Measurements from ENCODE around the gene LFNG.

Gene LFNG

DNA sequence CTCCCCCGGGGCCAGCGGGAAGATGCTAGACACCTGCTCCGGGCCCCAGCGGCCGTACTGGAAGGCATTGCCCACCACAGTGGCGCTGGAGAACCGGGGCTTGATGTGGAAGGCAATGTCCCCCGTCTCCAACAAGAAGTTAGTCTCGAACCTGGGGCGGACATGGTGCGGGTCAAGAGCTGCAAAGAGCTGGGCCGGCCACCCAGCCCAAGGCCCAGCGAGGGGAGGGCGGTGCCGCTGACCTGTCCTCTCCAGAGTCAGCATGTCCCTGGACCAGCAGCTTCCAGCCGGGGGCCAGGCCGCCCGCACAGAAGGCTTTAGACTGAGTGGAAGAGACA, 43.9 kb upstream of the LFNG start:
- Histone ChIP-seq H4K8ac (ENCODE audit: low read depth, low read length) (no peak overlapping the region), H3K4me3 (ENCODE audit: low read depth, low read length) (no peak overlapping the region), H3K27ac (ENCODE audit: low read depth, low read length) (no peak overlapping the region), H3K18ac (ENCODE audit: low read length) (no peak overlapping the region), H3K23ac (ENCODE audit: low read length) (no peak overlapping the region), H2BK120ac (ENCODE audit: insufficient read depth, low read length, poor library complexity) (no peak overlapping the region), H2BK5ac (ENCODE audit: low read depth, low read length, poor library complexity) (no peak overlapping the region), H3K79me1 (ENCODE audit: low read length) (peaks cover 5% of the 10 kb centered on the region), H3K79me2 (ENCODE audit: control insufficient read depth, insufficient read depth, low read length, poor library complexity) (no peaks in the 10 kb centered on the region), H3K36me3 (ENCODE audit: control insufficient read depth in 1 of 2, insufficient read depth in 2 of 2, low read length in 2 of 2) (no peaks in the 10 kb centered on the region), H3K4ac (ENCODE audit: low read depth, low read length) (no peak overlapping the region), H3K9me3 (ENCODE audit: insufficient read depth, low read depth, low read length) (peaks cover 4% of the 10 kb centered on the region), H3K9ac (ENCODE audit: low read length) (no peak overlapping the region), H3K4me2 (ENCODE audit: low read length) (no peak overlapping the region), H2AFZ (ENCODE audit: insufficient read depth, low read length, poor library complexity) (no peak overlapping the region), H4K91ac (ENCODE audit: low read depth, low read length) (no peak overlapping the region), H2BK12ac (ENCODE audit: low read length) (no peak overlapping the region), H3K14ac (ENCODE audit: low read length) (no peak overlapping the region), H3K27me3 (ENCODE audit: insufficient read depth, low read length) (no peaks in the 10 kb centered on the region), H3K4me1 (ENCODE audit: control insufficient read depth in 1 of 2, insufficient read depth in 2 of 2, low read length in 2 of 2) (peaks cover 8% of the 10 kb centered on the region in 2 experiments), H4K12ac (ENCODE audit: low read depth, low read length) (no peak overlapping the region), H2AK5ac (ENCODE audit: low read length) (no peak overlapping the region)
- no CpG with 5 or more reads among the region's 18 CpGs for WGBS (ENCODE audit: extremely low coverage, insufficient coverage, insufficient read length)
- no peak for DNase-seq

DNA sequence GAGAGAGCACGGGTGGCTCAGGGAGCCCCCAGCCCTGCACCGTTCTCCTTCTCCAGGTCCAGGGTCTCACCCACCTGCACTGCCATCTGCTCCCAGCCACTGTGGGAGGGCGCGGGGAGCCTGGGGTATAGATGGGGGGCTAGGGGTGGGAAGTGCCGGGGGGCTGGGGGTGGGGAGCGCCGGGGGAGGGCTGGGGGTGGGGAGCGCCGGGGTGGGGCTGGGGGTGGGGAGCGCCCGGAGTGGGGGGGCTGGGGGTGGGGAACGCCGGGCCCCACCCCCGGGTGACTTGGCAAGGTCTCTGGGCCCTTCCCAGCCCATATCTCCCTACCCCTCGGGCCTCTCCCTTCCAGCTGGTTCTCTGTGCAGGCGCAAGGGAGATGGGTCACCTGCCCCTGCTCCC, 43.3 kb upstream of the LFNG start, which contains the start of gene GRIFIN:
TSS of gene GRIFIN (minus strand) at position 101 of the 400 bp plus-strand sequence. CDS start at position 86, 15 bp downstream.
- H3K4me2 ChIP-seq (ENCODE audit: low read length) = no peak within 1 kb of the TSS
- H3K79me2 ChIP-seq (ENCODE audit: control insufficient read depth, insufficient read depth, low read length, poor library complexity) = no peaks in the 10 kb centered on the region
- H2BK5ac ChIP-seq (ENCODE audit: low read depth, low read length, poor library complexity) = no peak within 1 kb of the TSS
- no peak within 1 kb of the TSS for H2AK5ac ChIP-seq (ENCODE audit: low read length)
- no peak within 1 kb of the TSS for H3K4ac ChIP-seq (ENCODE audit: low read depth, low read length)
- no peak for DNase-seq
- no peak within 1 kb of the TSS for H3K4me3 ChIP-seq (ENCODE audit: low read depth, low read length)
- no peak within 1 kb of the TSS for H2AFZ ChIP-seq (ENCODE audit: insufficient read depth, low read length, poor library complexity)
- H3K9ac ChIP-seq (ENCODE audit: low read length) = no peak within 1 kb of the TSS
- no CpG with 5 or more reads among the region's 16 CpGs for WGBS (ENCODE audit: extremely low coverage, insufficient coverage, insufficient read length)
- no peak within 1 kb of the TSS for H4K12ac ChIP-seq (ENCODE audit: low read depth, low read length)
- no peak within 1 kb of the TSS for H3K14ac ChIP-seq (ENCODE audit: low read length)
- H3K4me1 ChIP-seq (ENCODE audit: control insufficient read depth in 1 of 2, insufficient read depth in 2 of 2, low read length in 2 of 2) = peaks cover 3 to 5% of the 10 kb centered on the region in 2 experiments
- H3K79me1 ChIP-seq (ENCODE audit: low read length) = peaks cover 3% of the 10 kb centered on the region
- H4K8ac ChIP-seq (ENCODE audit: low read depth, low read length) = no peak within 1 kb of the TSS
- H4K91ac ChIP-seq (ENCODE audit: low read depth, low read length) = no peak within 1 kb of the TSS
- H3K36me3 ChIP-seq (ENCODE audit: control insufficient read depth in 1 of 2, insufficient read depth in 2 of 2, low read length in 2 of 2) = no peaks in the 10 kb centered on the region
- H3K27me3 ChIP-seq (ENCODE audit: insufficient read depth, low read length) = no peaks in the 10 kb centered on the region
- H3K27ac ChIP-seq (ENCODE audit: low read depth, low read length) = no peak within 1 kb of the TSS
- no peak within 1 kb of the TSS for H3K18ac ChIP-seq (ENCODE audit: low read length)
- no peak within 1 kb of the TSS for H2BK120ac ChIP-seq (ENCODE audit: insufficient read depth, low read length, poor library complexity)
- H3K9me3 ChIP-seq (ENCODE audit: insufficient read depth, low read depth, low read length) = peaks cover 4% of the 10 kb centered on the region
- H2BK12ac ChIP-seq (ENCODE audit: low read length) = no peak within 1 kb of the TSS
- H3K23ac ChIP-seq (ENCODE audit: low read length) = no peak within 1 kb of the TSS

DNA sequence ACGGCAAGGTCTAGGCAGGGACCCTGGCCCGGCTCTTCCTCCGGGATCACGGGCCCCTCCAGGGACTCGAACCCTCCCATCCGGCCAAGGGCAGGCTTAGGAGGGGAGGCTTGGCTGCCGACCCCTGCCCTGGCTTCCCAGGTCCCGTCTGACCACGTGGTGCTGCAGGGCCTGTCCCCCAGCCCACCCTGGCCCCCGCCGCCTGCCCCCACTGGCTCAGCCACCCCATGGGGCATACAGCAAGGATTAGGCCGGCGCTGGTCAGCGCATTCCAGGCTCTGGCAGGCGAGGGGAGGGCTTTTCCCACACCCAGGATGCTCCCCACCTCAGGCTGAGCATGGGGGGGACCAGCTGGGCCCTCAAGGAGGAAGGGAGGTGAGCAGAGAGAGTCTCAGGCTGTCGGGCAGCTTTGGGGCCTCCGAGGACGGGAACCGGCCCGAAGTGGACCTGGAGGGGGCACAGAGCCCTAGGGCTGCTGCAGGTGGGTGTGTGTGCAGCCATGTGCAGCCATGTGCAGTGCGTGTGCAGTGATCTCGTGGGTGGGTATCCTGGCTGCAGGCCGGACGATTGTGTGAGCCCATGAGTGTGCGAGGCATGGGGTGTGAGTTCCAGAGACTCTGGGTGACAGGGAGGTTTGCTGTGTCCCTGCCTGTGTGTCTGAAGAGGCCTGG, 42.7 kb upstream of the LFNG start:
- DNase-seq = no peak
- Histone ChIP-seq H3K4me1 (ENCODE audit: control insufficient read depth in 1 of 2, insufficient read depth in 2 of 2, low read length in 2 of 2) (peaks cover 0 to 2% of the 10 kb centered on the region in 2 experiments), H3K23ac (ENCODE audit: low read length) (no peak overlapping the region), H4K12ac (ENCODE audit: low read depth, low read length) (no peak overlapping the region), H4K91ac (ENCODE audit: low read depth, low read length) (no peak overlapping the region), H3K79me1 (ENCODE audit: low read length) (no peaks in the 10 kb centered on the region), H3K14ac (ENCODE audit: low read length) (no peak overlapping the region), H2AK5ac (ENCODE audit: low read length) (no peak overlapping the region), H2BK5ac (ENCODE audit: low read depth, low read length, poor library complexity) (no peak overlapping the region), H3K36me3 (ENCODE audit: control insufficient read depth in 1 of 2, insufficient read depth in 2 of 2, low read length in 2 of 2) (no peaks in the 10 kb centered on the region), H2BK12ac (ENCODE audit: low read length) (no peak overlapping the region), H3K27me3 (ENCODE audit: insufficient read depth, low read length) (no peaks in the 10 kb centered on the region), H3K9ac (ENCODE audit: low read length) (no peak overlapping the region), H2AFZ (ENCODE audit: insufficient read depth, low read length, poor library complexity) (no peak overlapping the region), H2BK120ac (ENCODE audit: insufficient read depth, low read length, poor library complexity) (no peak overlapping the region), H3K27ac (ENCODE audit: low read depth, low read length) (no peak overlapping the region), H3K79me2 (ENCODE audit: control insufficient read depth, insufficient read depth, low read length, poor library complexity) (no peaks in the 10 kb centered on the region), H3K4ac (ENCODE audit: low read depth, low read length) (no peak overlapping the region), H4K8ac (ENCODE audit: low read depth, low read length) (no peak overlapping the region), H3K4me2 (ENCODE audit: low read length) (no peak overlapping the region), H3K4me3 (ENCODE audit: low read depth, low read length) (no peak overlapping the region), H3K9me3 (ENCODE audit: insufficient read depth, low read depth, low read length) (peaks cover 4% of the 10 kb centered on the region), H3K18ac (ENCODE audit: low read length) (no peak overlapping the region)
- no CpG with 5 or more reads among the region's 25 CpGs for WGBS (ENCODE audit: extremely low coverage, insufficient coverage, insufficient read length)

DNA sequence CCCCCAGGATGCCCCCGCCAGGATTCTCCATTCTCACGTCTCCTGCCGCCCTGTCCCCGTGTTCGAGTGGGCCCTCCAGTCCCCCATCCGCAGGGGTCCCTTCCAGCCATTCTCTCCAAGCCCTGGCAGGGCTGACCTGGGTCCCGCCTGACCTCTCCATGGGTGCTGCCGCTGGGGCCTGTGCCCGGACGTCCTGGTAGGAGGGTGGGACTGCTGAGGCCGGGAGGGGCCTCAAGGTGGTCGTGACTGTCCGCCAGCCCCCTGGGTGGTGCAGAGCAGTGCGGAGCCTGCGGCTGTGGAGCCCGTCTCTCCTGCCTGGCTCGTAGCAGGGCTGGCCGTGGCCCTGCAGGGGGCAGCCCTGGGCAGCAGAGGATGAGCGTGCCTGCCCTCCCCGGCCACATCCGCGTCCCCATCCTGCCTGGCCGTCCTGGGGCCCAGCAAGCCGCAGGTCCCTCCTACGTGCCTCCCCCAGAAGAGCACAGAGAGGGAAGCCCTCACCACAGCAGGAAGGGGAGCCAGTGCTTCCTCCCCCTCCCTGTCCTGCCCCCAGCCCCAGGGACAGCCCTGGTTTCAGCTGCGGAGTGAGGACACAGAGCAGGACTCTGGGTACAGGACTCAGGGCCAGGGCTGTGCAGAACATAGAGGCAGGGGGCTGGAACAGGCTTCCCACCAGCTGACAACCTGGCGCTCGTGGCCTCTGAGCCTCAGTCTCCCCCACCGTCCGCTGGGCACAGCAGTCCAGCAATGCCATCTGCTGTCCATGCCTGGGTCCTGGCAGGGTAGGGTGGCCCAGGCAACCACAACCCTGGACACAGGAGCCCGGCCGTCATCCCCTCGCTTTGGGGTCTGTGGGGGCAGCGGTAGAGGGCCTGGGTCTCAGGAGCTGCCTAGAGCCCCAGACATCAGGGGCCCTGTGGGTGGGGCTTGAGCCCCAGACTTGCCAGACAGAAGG, 41.9 kb upstream of the LFNG start:
- no peaks in the 10 kb centered on the region for H3K27me3 ChIP-seq (ENCODE audit: insufficient read depth, low read length)
- H3K79me2 ChIP-seq (ENCODE audit: control insufficient read depth, insufficient read depth, low read length, poor library complexity) = no peaks in the 10 kb centered on the region
- H3K4ac ChIP-seq (ENCODE audit: low read depth, low read length) = no peak overlapping the region
- H4K12ac ChIP-seq (ENCODE audit: low read depth, low read length) = no peak overlapping the region
- no peaks in the 10 kb centered on the region for H3K36me3 ChIP-seq (ENCODE audit: control insufficient read depth in 1 of 2, insufficient read depth in 2 of 2, low read length in 2 of 2)
- no peak overlapping the region for H4K8ac ChIP-seq (ENCODE audit: low read depth, low read length)
- peaks cover 4% of the 10 kb centered on the region for H3K9me3 ChIP-seq (ENCODE audit: insufficient read depth, low read depth, low read length)
- H3K4me2 ChIP-seq (ENCODE audit: low read length) = no peak overlapping the region
- H3K79me1 ChIP-seq (ENCODE audit: low read length) = no peaks in the 10 kb centered on the region
- H3K23ac ChIP-seq (ENCODE audit: low read length) = no peak overlapping the region
- H4K91ac ChIP-seq (ENCODE audit: low read depth, low read length) = no peak overlapping the region
- H3K4me1 ChIP-seq (ENCODE audit: control insufficient read depth in 1 of 2, insufficient read depth in 2 of 2, low read length in 2 of 2) = peaks cover 0 to 2% of the 10 kb centered on the region in 2 experiments
- peak in 1 of 2 donors; percentile 37 for DNase-seq
- H3K18ac ChIP-seq (ENCODE audit: low read length) = no peak overlapping the region
- H2BK5ac ChIP-seq (ENCODE audit: low read depth, low read length, poor library complexity) = no peak overlapping the region
- H2AK5ac ChIP-seq (ENCODE audit: low read length) = no peak overlapping the region
- H3K9ac ChIP-seq (ENCODE audit: low read length) = no peak overlapping the region
- no peak overlapping the region for H3K14ac ChIP-seq (ENCODE audit: low read length)
- H2BK120ac ChIP-seq (ENCODE audit: insufficient read depth, low read length, poor library complexity) = no peak overlapping the region
- no peak overlapping the region for H3K27ac ChIP-seq (ENCODE audit: low read depth, low read length)
- WGBS (ENCODE audit: extremely low coverage, insufficient coverage, insufficient read length) = no CpG with 5 or more reads among the region's 34 CpGs
- peak overlapping the region; percentile 42 for H3K4me3 ChIP-seq (ENCODE audit: low read depth, low read length)
- H2BK12ac ChIP-seq (ENCODE audit: low read length) = no peak overlapping the region
- peak overlapping the region; percentile 24 for H2AFZ ChIP-seq (ENCODE audit: insufficient read depth, low read length, poor library complexity)
